ENCODE results near the gene PRR14L. TPM values are rescaled to one million over a fixed set of nuclear protein-coding genes. Genes with fewer than 3 reads are reported as not detected.

Gene PRR14L
- 22.3 and 22.5 TPM in 2 replicates for total RNA-seq

GRCh38 chr22:31749636-31750364 lies at the start of gene PRR14L:
PRR14L (minus strand) TSS chr22:31750132; CDS start chr22:31738860, 11,272 bp downstream.

GRCh38 chr22:31753634-31754501 lies 3.9 kb upstream of the PRR14L start, which contains the start of gene DEPDC5:
DEPDC5 (plus strand) TSS chr22:31754019; CDS start chr22:31754922, 903 bp downstream.

GRCh38 chr22:31661851-31662667 lies 87.9 kb downstream of the PRR14L start, which contains the start of gene PISD:
PISD (minus strand) TSS chr22:31662215; CDS start chr22:31662208, 7 bp downstream.

Other genes with a start within 250 kb of the PRR14L start
- 39.5 and 50.9 TPM in 2 replicates for gene PISD, start 87.9 kb downstream of the PRR14L start, total RNA-seq
- 10.2 and 11.6 TPM in 2 replicates for gene DEPDC5, start 3.9 kb upstream of the PRR14L start, total RNA-seq
- gene YWHAH, start 194.4 kb upstream of the PRR14L start, total RNA-seq: 82.3 and 87.7 TPM in 2 replicates

All from smooth muscle cell of the pulmonary artery (primary cell).